Large intestine (tissue), 3 donors: ENCODE measurements around the gene KRTAP5-5. TPM values are rescaled to one million over a fixed set of nuclear protein-coding genes. Genes with fewer than 3 reads are reported as not detected.
"Not testable (repeated sequence)": the region's sequence is repeated elsewhere in the genome, so short reads cannot be mapped to it uniquely, and the experiment has no call there.

Source experiments
- DNase-seq, 2 donors: peaks; one replicate each; pipeline versions ENCODE4 v3.0.0 to v3.0.0-alpha.2; 2013
- H3K27ac ChIP-seq: one replicate; pipeline ENCODE4 v1.5.1; 2013; ENCODE audit warnings: low read length
- H3K27me3 ChIP-seq: 2 replicates; pipeline ENCODE4 v1.6.1; 2013; ENCODE audit warnings: low read length; ENCODE audit not compliant: control insufficient read depth, insufficient read depth
- H3K36me3 ChIP-seq: 2 replicates; pipeline ENCODE4 v1.6.1; 2013; ENCODE audit warnings: low read length; ENCODE audit not compliant: control insufficient read depth, insufficient read depth
- H3K4me1 ChIP-seq: one replicate; pipeline ENCODE4 v1.6.1; 2013; ENCODE audit warnings: low read length; ENCODE audit not compliant: control insufficient read depth, insufficient read depth
- H3K4me3 ChIP-seq: one replicate; pipeline ENCODE4 v1.5.1; 2013; ENCODE audit warnings: low read length
- H3K9me3 ChIP-seq: one replicate; pipeline ENCODE4 v1.6.1; 2013; ENCODE audit warnings: mild to moderate bottlenecking, low read depth, low read length, moderate library complexity; ENCODE audit not compliant: control insufficient read depth
- WGBS: methylation state at CpG from one replicate; pipeline ENCODE4 v1.1.5; 2013; ENCODE audit warnings: low lambda C conversion rate; ENCODE audit not compliant: insufficient coverage; 5-methylcytosine and 5-hydroxymethylcytosine counted together
- polyA plus RNA-seq: library from polyadenylated mRNA; unstranded; fragments of 120-200 nt; gene quantifications from one replicate; pipeline ENCODE4 v1.2.1, GENCODE V29; 2013

Gene KRTAP5-5
- polyA plus RNA-seq, 1 donor, result 0.18 TPM

GRCh38 chr11:1641096-1641495 is 11.5 kb downstream of the KRTAP5-5 start:
- Histone ChIP-seq H3K36me3 (no peaks in the 10 kb centered on the region), H3K27me3 (peaks cover 3% of the 10 kb centered on the region), H3K9me3 (no peaks in the 10 kb centered on the region), H3K4me1 (no peaks in the 10 kb centered on the region), H3K4me3 (no peak overlapping the region), H3K27ac (no peak overlapping the region)
- WGBS, result no CpG with 5 or more reads among the region's 15 CpGs
- DNase-seq, result no peak

GRCh38 chr11:1642288-1643145 is 12.9 kb downstream of the KRTAP5-5 start:
- Histone ChIP-seq H3K36me3 (no peaks in the 10 kb centered on the region), H3K9me3 (no peaks in the 10 kb centered on the region), H3K4me1 (no peaks in the 10 kb centered on the region), H3K27ac (no peak overlapping the region), H3K4me3 (no peak overlapping the region), H3K27me3 (peaks cover 3% of the 10 kb centered on the region)
- no CpG with 5 or more reads among the region's 29 CpGs for WGBS
- no peak for DNase-seq

- H3K9me3 ChIP-seq, result no peaks in the 10 kb centered on the region
- no peaks in the 10 kb centered on the region for H3K36me3 ChIP-seq
- WGBS, result no CpG with 5 or more reads among the region's 20 CpGs
- no peaks in the 10 kb centered on the region for H3K4me1 ChIP-seq
- no peak overlapping the region for H3K27ac ChIP-seq
- peaks cover 3% of the 10 kb centered on the region for H3K27me3 ChIP-seq
- no peak for DNase-seq
- no peak overlapping the region for H3K4me3 ChIP-seq
Observed at GRCh38 chr11:1643146-1643690, 13.6 kb downstream of the KRTAP5-5 start.

- no peaks in the 10 kb centered on the region for H3K36me3 ChIP-seq
- H3K27ac ChIP-seq, result no peak overlapping the region
- H3K27me3 ChIP-seq, result peaks cover 3% of the 10 kb centered on the region
- no peak for DNase-seq
- no peaks in the 10 kb centered on the region for H3K9me3 ChIP-seq
- no CpG with 5 or more reads among the region's 20 CpGs for WGBS
- no peak overlapping the region for H3K4me3 ChIP-seq
- H3K4me1 ChIP-seq, result no peaks in the 10 kb centered on the region
Observed at GRCh38 chr11:1644601-1645356, 15.2 kb downstream of the KRTAP5-5 start.

GRCh38 chr11:1645357-1645821 is 15.8 kb downstream of the KRTAP5-5 start:
- Histone ChIP-seq H3K4me3 (no peak overlapping the region), H3K27ac (no peak overlapping the region), H3K9me3 (no peaks in the 10 kb centered on the region), H3K4me1 (no peaks in the 10 kb centered on the region), H3K36me3 (no peaks in the 10 kb centered on the region), H3K27me3 (no peaks in the 10 kb centered on the region)
- no peak for DNase-seq
- WGBS, result no CpG with 5 or more reads among the region's 12 CpGs

- not testable (repeated sequence) for H3K4me1 ChIP-seq, H3K36me3 ChIP-seq, H3K4me3 ChIP-seq, H3K9me3 ChIP-seq, H3K27me3 ChIP-seq, H3K27ac ChIP-seq, DNase-seq
- 83% methylated on average over 1 of the region's 10 CpGs for WGBS
Observed at GRCh38 chr11:1646540-1646939, 17.0 kb downstream of the KRTAP5-5 start.

- no peak overlapping the region for H3K27ac ChIP-seq
- no peaks in the 10 kb centered on the region for H3K36me3 ChIP-seq
- H3K9me3 ChIP-seq, result peaks cover 3% of the 10 kb centered on the region
- peaks cover 4% of the 10 kb centered on the region for H3K4me1 ChIP-seq
- no peak for DNase-seq
- H3K27me3 ChIP-seq, result no peaks in the 10 kb centered on the region
- H3K4me3 ChIP-seq, result no peak overlapping the region
- 94% methylated on average over 2 of the region's 35 CpGs for WGBS
Observed at GRCh38 chr11:1647901-1648652, 18.5 kb downstream of the KRTAP5-5 start.

- 39% methylated on average over 2 of the region's 28 CpGs for WGBS
- Histone ChIP-seq H3K27me3 (no peaks in the 10 kb centered on the region), H3K4me1 (peaks cover 9% of the 10 kb centered on the region), H3K4me3 (no peak overlapping the region), H3K36me3 (no peaks in the 10 kb centered on the region), H3K9me3 (peaks cover 3% of the 10 kb centered on the region), H3K27ac (no peak overlapping the region)
- DNase-seq, result no peak
Observed at GRCh38 chr11:1648653-1649420, 19.3 kb downstream of the KRTAP5-5 start.

- no CpG with 5 or more reads among the region's 15 CpGs for WGBS
- H3K36me3 ChIP-seq, result no peaks in the 10 kb centered on the region
- no peak overlapping the region for H3K27ac ChIP-seq
- DNase-seq, result no peak
- H3K27me3 ChIP-seq, result no peaks in the 10 kb centered on the region
- H3K9me3 ChIP-seq, result peaks cover 3% of the 10 kb centered on the region
- H3K4me3 ChIP-seq, result no peak overlapping the region
- H3K4me1 ChIP-seq, result peaks cover 22% of the 10 kb centered on the region
Observed at GRCh38 chr11:1650034-1650917, 20.7 kb downstream of the KRTAP5-5 start.
